Measurements from ENCODE around the gene TMEM248. TPM values are rescaled to one million over a fixed set of nuclear protein-coding genes. Genes with fewer than 3 reads are reported as not detected.
"Not testable (repeated sequence)": the region's sequence is repeated elsewhere in the genome, so short reads cannot be mapped to it uniquely, and the experiment has no call there.

The TMEM248 gene
- total and polyA plus RNA-seq, 3 donors from 2014 or later = 139 to 221 (median 181) TPM

GRCh38 chr7:66910789-66911188 is 10.2 kb upstream of the TMEM248 start:
- no peak overlapping the region for H3K4me3 ChIP-seq
- no peak for TF ChIP-seq POLR2A (IDR thresholded peaks at IDR 0.05)
- TF ChIP-seq, protein P1, sequence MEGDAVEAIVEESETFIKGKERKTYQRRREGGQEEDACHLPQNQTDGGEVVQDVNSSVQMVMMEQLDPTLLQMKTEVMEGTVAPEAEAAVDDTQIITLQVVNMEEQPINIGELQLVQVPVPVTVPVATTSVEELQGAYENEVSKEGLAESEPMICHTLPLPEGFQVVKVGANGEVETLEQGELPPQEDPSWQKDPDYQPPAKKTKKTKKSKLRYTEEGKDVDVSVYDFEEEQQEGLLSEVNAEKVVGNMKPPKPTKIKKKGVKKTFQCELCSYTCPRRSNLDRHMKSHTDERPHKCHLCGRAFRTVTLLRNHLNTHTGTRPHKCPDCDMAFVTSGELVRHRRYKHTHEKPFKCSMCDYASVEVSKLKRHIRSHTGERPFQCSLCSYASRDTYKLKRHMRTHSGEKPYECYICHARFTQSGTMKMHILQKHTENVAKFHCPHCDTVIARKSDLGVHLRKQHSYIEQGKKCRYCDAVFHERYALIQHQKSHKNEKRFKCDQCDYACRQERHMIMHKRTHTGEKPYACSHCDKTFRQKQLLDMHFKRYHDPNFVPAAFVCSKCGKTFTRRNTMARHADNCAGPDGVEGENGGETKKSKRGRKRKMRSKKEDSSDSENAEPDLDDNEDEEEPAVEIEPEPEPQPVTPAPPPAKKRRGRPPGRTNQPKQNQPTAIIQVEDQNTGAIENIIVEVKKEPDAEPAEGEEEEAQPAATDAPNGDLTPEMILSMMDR (IDR thresholded peaks at IDR 0.05) = no peak
- no peaks in the 10 kb centered on the region for H3K9me3 ChIP-seq
- H3K36me3 ChIP-seq (ENCODE audit: low read depth, missing control alignments) = no peaks in the 10 kb centered on the region
- no peaks in the 10 kb centered on the region for H3K4me1 ChIP-seq
- intact Hi-C loops (cut with DNase I; ENCODE audit: low total_unique reads) = no loop called here
- H3K27ac ChIP-seq = no peak overlapping the region
- H3K27me3 ChIP-seq = no peaks in the 10 kb centered on the region
- WGBS, 2 donors = 84 to 92% methylated on average over 3 of the region's 3 CpGs
- DNase-seq = no peak

DNA sequence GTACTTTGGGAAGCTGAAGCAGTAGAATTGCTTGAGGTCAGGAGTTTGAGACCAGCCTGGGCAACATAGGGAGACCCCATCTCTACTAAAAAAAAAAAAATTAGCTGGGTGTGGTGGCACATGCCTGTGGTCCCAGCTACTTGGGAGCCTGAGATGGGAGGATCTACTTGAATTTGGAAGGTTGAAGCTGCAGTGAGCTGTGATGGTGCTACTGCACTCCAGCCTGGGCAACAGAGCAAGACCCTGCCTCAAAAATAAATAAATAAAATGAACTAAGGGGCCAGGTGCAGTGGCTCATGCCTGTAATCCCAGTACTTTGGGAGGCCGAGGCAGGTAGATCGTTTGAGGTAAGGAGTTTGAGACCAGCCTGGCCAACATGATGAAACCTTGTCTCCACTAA is 9.8 kb upstream of the TMEM248 start:
- H3K4me1 ChIP-seq; H3K9me3 ChIP-seq; intact Hi-C loops (cut with DNase I; ENCODE audit: low total_unique reads); H3K4me3 ChIP-seq; H3K36me3 ChIP-seq (ENCODE audit: low read depth, missing control alignments); DNase-seq; H3K27ac ChIP-seq; H3K27me3 ChIP-seq: not testable (repeated sequence)
- 96 to 100% methylated on average over 2 of the region's 2 CpGs for WGBS, 2 donors

DNA sequence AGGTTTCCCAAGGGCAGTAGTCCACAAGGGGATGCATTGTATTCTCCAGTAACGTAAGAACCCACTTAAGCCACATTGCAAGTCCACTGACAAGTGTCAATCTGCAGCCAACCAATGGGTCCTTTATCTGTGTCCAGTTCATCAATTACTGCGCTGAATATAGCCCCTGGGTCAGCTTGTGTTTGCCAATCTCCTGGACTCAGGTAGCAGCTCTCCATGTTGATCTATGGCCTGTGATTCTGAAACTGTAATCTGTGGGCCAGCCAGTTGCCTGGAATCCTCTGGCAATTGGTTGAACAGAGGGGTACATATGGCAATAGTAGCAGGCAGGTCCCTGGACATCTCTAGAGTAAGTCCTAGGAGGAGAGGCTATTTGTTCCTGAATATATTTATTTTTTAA is 8.8 kb upstream of the TMEM248 start:
- no peak for DNase-seq
- TF ChIP-seq POLR2A (IDR thresholded peaks at IDR 0.05) = no peak
- TF ChIP-seq, protein P1 (IDR thresholded peaks at IDR 0.05) = no peak
- no peaks in the 10 kb centered on the region for H3K9me3 ChIP-seq
- H3K27ac ChIP-seq = no peak overlapping the region
- intact Hi-C loops (cut with DNase I; ENCODE audit: low total_unique reads) = no loop called here
- H3K36me3 ChIP-seq (ENCODE audit: low read depth, missing control alignments) = no peaks in the 10 kb centered on the region
- no peak overlapping the region for H3K4me3 ChIP-seq
- no peaks in the 10 kb centered on the region for H3K4me1 ChIP-seq
- no peaks in the 10 kb centered on the region for H3K27me3 ChIP-seq
- 86 to 100% methylated on average over 1 to 2 of the region's 2 CpGs for WGBS, 2 donors

GRCh38 chr7:66913118-66914037 is 7.6 kb upstream of the TMEM248 start:
- no peaks in the 10 kb centered on the region for H3K27me3 ChIP-seq
- no peaks in the 10 kb centered on the region for H3K36me3 ChIP-seq (ENCODE audit: low read depth, missing control alignments)
- no peaks in the 10 kb centered on the region for H3K9me3 ChIP-seq
- H3K4me3 ChIP-seq = no peak overlapping the region
- TF ChIP-seq, protein P1 (IDR thresholded peaks at IDR 0.05) = no peak
- no peak for TF ChIP-seq POLR2A (IDR thresholded peaks at IDR 0.05)
- H3K27ac ChIP-seq = no peak overlapping the region
- 89 to 91% methylated on average over 12 of the region's 12 CpGs for WGBS, 2 donors
- no peaks in the 10 kb centered on the region for H3K4me1 ChIP-seq
- intact Hi-C loops (cut with DNase I; ENCODE audit: low total_unique reads) = no loop called here
- no peak for DNase-seq

DNA sequence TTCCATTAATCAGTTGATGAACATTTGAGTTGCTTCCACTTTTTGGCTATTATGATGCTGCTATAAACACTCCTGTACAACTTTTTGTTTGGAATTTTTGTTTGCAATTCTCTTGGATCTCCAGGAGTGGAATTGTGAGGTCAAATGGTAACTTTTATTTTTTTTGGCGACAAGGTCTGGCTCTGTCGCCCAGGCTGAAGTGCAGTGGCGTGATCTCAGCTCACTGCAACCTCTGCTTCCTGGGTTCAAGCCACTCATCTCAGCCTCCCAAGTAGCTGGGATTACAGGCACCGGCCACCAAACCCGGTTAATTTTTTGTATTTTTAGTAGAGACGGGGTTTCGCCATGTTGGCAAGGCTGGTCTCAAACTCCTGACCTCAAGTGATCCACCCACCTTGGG is 3.1 kb upstream of the TMEM248 start:
- intact Hi-C loops (cut with DNase I; ENCODE audit: low total_unique reads); DNase-seq; H3K27me3 ChIP-seq; H3K36me3 ChIP-seq (ENCODE audit: low read depth, missing control alignments); H3K4me3 ChIP-seq; H3K27ac ChIP-seq; H3K9me3 ChIP-seq; H3K4me1 ChIP-seq: not testable (repeated sequence)
- 68 to 75% methylated on average over 7 of the region's 7 CpGs for WGBS, 2 donors

- Histone ChIP-seq H3K4me1 (peaks cover 11% of the 10 kb centered on the region), H3K27me3 (no peaks in the 10 kb centered on the region), H3K36me3 (ENCODE audit: low read depth, missing control alignments) (no peaks in the 10 kb centered on the region), H3K27ac (no peak overlapping the region), H3K4me3 (no peak overlapping the region), H3K9me3 (no peaks in the 10 kb centered on the region)
- no peak for TF ChIP-seq POLR2A (IDR thresholded peaks at IDR 0.05)
- TF ChIP-seq, protein P1 (IDR thresholded peaks at IDR 0.05) = no peak
- 97 to 100% methylated on average over 1 of the region's 1 CpG for WGBS, 2 donors
- intact Hi-C loops (cut with DNase I; ENCODE audit: low total_unique reads) = no loop called here
- no peak for DNase-seq
These were observed 1.7 kb upstream of the TMEM248 start for GRCh38 chr7:66919304-66919703.
